Keratinocyte (primary cell): ENCODE results near the gene LAMA1. TPM values are rescaled to one million over a fixed set of nuclear protein-coding genes. Genes with fewer than 3 reads are reported as not detected.

Experiments used
- DNase-seq: peaks from one replicate; pipeline ENCODE4 v3.0.0-alpha.2; 2011; ENCODE audit warnings: low read depth, missing footprints, low spot score
- FAIRE-seq: peaks from 2 replicates; lab custom pipeline; 2011; peaks lifted over from hg19 to GRCh38; lab: Jason Lieb, UNC
- H2AFZ ChIP-seq: 2 replicates; pipeline ENCODE4 v1.6.0; 2012; ENCODE audit warnings: low read length, control low read depth, inconsistent platforms; ENCODE audit not compliant: control insufficient read depth
- H3K27ac ChIP-seq: 2 replicates; pipeline ENCODE4 v1.5.1; 2011; ENCODE audit warnings: low read length; ENCODE audit not compliant: control insufficient read depth, insufficient read depth
- H3K27me3 ChIP-seq: 3 replicates; pipeline ENCODE4 v1.6.0; 2011; ENCODE audit warnings: low read length; ENCODE audit not compliant: control insufficient read depth, insufficient read depth; ENCODE audit errors: extremely low read depth
- H3K36me3 ChIP-seq, 2 experiments: 2 replicates in 1 of 2; 3 replicates in 1 of 2; pipeline ENCODE4 v1.5.1; 2011; ENCODE audit warnings: low read length in 2 of 2, mild to moderate bottlenecking in 1 of 2; ENCODE audit not compliant: control insufficient read depth in 2 of 2, insufficient read depth in 2 of 2; ENCODE audit errors: extremely low read depth in 1 of 2
- H3K4me1 ChIP-seq: 3 replicates; pipeline ENCODE4 v1.5.1; 2011; ENCODE audit warnings: low read length; ENCODE audit not compliant: control insufficient read depth, insufficient read depth; ENCODE audit errors: extremely low read depth
- H3K4me2 ChIP-seq: 3 replicates; pipeline ENCODE4 v1.6.0; 2011; ENCODE audit warnings: low read depth, low read length; ENCODE audit not compliant: control insufficient read depth, insufficient read depth; ENCODE audit errors: extremely low read depth
- H3K4me3 ChIP-seq, 3 experiments: fragments of 200-600 bp in 1 of 3; sonication (generic) in 1 of 3; 2 replicates in 2 of 3; 3 replicates in 1 of 3; pipeline ENCODE4 v1.5.1; 2011 to 2016; ENCODE audit warnings: low read length in 3 of 3, mild to moderate bottlenecking in 3 of 3, control low read depth in 2 of 3, inconsistent platforms in 1 of 3, low read depth in 1 of 3, mixed read lengths in 1 of 3, mixed run types in 1 of 3, moderate library complexity in 1 of 3; ENCODE audit not compliant: control insufficient read depth in 2 of 3, insufficient read depth in 2 of 3; ENCODE audit errors: extremely low read depth in 1 of 3
- H3K79me2 ChIP-seq: 2 replicates; pipeline ENCODE4 v1.6.0; 2012; ENCODE audit warnings: low read length; ENCODE audit not compliant: control insufficient read depth, insufficient read depth
- H3K9ac ChIP-seq: 3 replicates; pipeline ENCODE4 v1.6.0; 2011; ENCODE audit warnings: low read length; ENCODE audit not compliant: control insufficient read depth, insufficient read depth; ENCODE audit errors: extremely low read depth
- H3K9me1 ChIP-seq: 3 replicates; pipeline ENCODE4 v1.6.0; 2011; ENCODE audit warnings: low read length; ENCODE audit not compliant: control insufficient read depth, insufficient read depth; ENCODE audit errors: extremely low read depth
- H3K9me3 ChIP-seq: 2 replicates; pipeline ENCODE4 v1.5.1; 2012; ENCODE audit warnings: low read depth, low read length; ENCODE audit not compliant: control insufficient read depth
- H4K20me1 ChIP-seq: 3 replicates; pipeline ENCODE4 v1.6.0; 2011; ENCODE audit warnings: low read length; ENCODE audit not compliant: control insufficient read depth, insufficient read depth; ENCODE audit errors: extremely low read depth
- EZH2 ChIP-seq: IDR thresholded peaks from one replicate; pipeline ENCODE4 v1.6.1; 2012; ENCODE audit warnings: inconsistent platforms, mild to moderate bottlenecking, low read length, moderate library complexity
- dilution Hi-C: fragments of 300-500 bp; cut with MboI; formaldehyde crosslinking; loops from one replicate; pipeline ENCODE4 v1.7.0; 2020; ENCODE audit warnings: low sequenced_read_pairs; ENCODE audit not compliant: extremely low pct_ligation_motif_present
- polyA plus RNA-seq, 5 experiments: library from polyadenylated mRNA; depleted of rRNA in 3 of 5; stranded (reverse) in 3 of 5; stranded (forward) in 1 of 5; unstranded in 1 of 5; fragments of >200 nt; gene quantifications; 1 replicate in 1 of 5; 2 replicates in 3 of 5; 3 replicates in 1 of 5; pipeline versions ENCODE4 v1.2.1 to v1.2.3, GENCODE V29; 2011 to 2012; ENCODE audit warnings: missing spikeins in 2 of 5, low read depth in 1 of 5, low replicate concordance in 1 of 5
- TF ChIP-seq, protein P1 (sequence below), 3 experiments: IDR thresholded peaks in 1 of 3; conservative IDR thresholded peaks in 1 of 3; optimal IDR thresholded peaks in 1 of 3; 2 replicates in 2 of 3; 3 replicates in 1 of 3; pipeline versions ENCODE3 to v1.5.1; 2011; ENCODE audit warnings: low read length in 3 of 3, mild to moderate bottlenecking in 3 of 3, moderate library complexity in 2 of 3, control low read depth in 1 of 3, inconsistent platforms in 1 of 3; ENCODE audit not compliant: insufficient read depth in 2 of 3; ENCODE audit errors: extremely low read depth in 1 of 3

LAMA1 gene
- polyA plus RNA-seq, 1 donor (not counting 4 experiments of a cell fraction or from before 2014, with no cell fraction given): 2.1 TPM

DNA sequence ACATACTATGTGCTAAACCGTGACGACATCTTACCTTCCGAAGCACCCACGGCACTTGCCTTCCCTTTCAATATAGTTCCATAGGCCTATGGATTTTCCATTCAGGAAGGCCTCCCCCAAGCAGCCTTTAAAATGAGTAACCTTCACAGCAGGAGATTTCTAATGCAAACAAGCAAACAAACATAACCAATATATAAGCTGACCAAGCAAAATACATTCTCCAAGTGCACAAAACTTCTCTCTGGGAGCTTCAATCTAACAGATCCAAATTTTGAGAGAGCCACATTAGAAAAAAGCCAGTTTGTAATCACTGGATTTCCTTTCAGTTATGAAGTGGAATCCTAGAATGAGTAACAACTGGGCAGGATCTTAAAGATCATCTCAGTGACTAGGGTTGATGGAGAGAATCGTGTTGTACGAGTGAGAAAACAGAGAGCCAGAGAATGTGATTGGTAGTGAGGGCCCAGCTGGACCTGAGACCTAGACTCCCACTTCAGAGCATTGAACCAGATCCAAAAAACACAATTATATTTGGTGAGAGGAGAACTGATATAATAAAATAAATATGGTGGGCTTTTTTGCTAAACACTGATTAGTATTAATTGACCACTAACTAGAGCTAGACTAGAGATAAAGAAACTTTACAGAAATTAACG, 145.6 kb downstream of the LAMA1 start:
- Histone ChIP-seq H3K9me3 (no peaks in the 10 kb centered on the region), H3K27ac (no peak overlapping the region), H3K4me1 (no peaks in the 10 kb centered on the region), H3K9ac (no peak overlapping the region), H2AFZ (no peak overlapping the region), H3K4me3 (no peak overlapping the region), H4K20me1 (no peaks in the 10 kb centered on the region), H3K27me3 (no peaks in the 10 kb centered on the region), H3K4me2 (no peak overlapping the region), H3K79me2 (no peaks in the 10 kb centered on the region), H3K9me1 (no peaks in the 10 kb centered on the region), H3K36me3 (no peaks in the 10 kb centered on the region)
- TF ChIP-seq EZH2: no peak
- TF ChIP-seq, protein P1, sequence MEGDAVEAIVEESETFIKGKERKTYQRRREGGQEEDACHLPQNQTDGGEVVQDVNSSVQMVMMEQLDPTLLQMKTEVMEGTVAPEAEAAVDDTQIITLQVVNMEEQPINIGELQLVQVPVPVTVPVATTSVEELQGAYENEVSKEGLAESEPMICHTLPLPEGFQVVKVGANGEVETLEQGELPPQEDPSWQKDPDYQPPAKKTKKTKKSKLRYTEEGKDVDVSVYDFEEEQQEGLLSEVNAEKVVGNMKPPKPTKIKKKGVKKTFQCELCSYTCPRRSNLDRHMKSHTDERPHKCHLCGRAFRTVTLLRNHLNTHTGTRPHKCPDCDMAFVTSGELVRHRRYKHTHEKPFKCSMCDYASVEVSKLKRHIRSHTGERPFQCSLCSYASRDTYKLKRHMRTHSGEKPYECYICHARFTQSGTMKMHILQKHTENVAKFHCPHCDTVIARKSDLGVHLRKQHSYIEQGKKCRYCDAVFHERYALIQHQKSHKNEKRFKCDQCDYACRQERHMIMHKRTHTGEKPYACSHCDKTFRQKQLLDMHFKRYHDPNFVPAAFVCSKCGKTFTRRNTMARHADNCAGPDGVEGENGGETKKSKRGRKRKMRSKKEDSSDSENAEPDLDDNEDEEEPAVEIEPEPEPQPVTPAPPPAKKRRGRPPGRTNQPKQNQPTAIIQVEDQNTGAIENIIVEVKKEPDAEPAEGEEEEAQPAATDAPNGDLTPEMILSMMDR (optimal IDR thresholded peaks at IDR 0.05 in 1 of 3, IDR thresholded peaks at IDR 0.05 in 1 of 3, conservative IDR thresholded peaks at IDR 0.05 in 1 of 3; ENCODE audit: extremely low read depth in 1 of 3, insufficient read depth in 2 of 3, low read length in 3 of 3): no peak
- dilution Hi-C loops: no loop called here
- no peak for DNase-seq
- FAIRE-seq: no peak

DNA sequence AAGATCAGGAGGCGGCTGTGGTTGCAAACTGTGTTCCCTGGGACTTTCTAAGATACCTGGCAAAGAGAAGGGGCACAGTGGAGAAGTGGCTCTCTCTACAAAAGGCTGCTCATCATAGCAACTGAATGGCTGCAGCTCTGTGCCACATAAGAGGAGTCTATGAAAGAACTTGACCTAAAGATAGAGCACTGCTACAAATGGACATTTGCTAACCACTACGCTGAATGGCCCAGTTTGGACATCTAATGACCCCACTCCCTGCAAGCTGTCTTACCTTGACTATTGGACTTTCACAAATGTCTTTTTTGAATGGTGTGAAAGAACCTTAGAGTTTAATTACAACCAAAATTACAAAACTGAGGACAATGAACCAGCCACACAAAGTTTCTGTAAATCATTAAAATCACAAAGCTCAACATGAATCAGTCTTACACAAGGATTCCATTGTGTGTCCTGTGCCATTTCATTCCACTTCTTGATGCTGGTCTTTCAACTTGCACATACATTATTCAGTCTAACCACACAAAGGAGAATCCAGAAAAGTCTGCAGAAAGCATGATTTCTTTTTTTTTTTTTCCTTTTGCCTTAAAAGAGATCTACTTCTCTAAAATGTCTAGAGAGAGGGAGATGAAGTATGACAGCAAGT, 154.0 kb downstream of the LAMA1 start:
- Histone ChIP-seq H3K4me2 (no peak overlapping the region), H3K9me3 (no peaks in the 10 kb centered on the region), H3K9me1 (no peaks in the 10 kb centered on the region), H3K9ac (no peak overlapping the region), H3K27ac (no peak overlapping the region), H3K36me3 (no peaks in the 10 kb centered on the region), H3K79me2 (no peaks in the 10 kb centered on the region), H3K27me3 (no peaks in the 10 kb centered on the region), H3K4me3 (no peak overlapping the region), H4K20me1 (no peaks in the 10 kb centered on the region), H2AFZ (no peak overlapping the region), H3K4me1 (peaks cover 14% of the 10 kb centered on the region)
- no peak for TF ChIP-seq EZH2
- TF ChIP-seq, protein P1 (optimal IDR thresholded peaks at IDR 0.05 in 1 of 3, IDR thresholded peaks at IDR 0.05 in 1 of 3, conservative IDR thresholded peaks at IDR 0.05 in 1 of 3; ENCODE audit: extremely low read depth in 1 of 3, insufficient read depth in 2 of 3, low read length in 3 of 3): no peak
- DNase-seq: no peak
- dilution Hi-C loops: no loop called here
- no peak for FAIRE-seq
